Stimulated activated CD8-positive, alpha-beta memory T cell treated with anti-CD3 and anti-CD28 coated beads, Interleukin-15, amount 100 ng/mL, for 24 hours (primary cell): Measurements from ENCODE around the gene CCZ1B.
A peak's percentile ranks its signal among the peaks of the same experiment; 100 is the strongest.
"Not testable (repeated sequence)": the region's sequence is repeated elsewhere in the genome, so short reads cannot be mapped to it uniquely, and the experiment has no call there.

Experiments used
- DNase-seq: peaks from one replicate; pipeline ENCODE4 v3.0.0-alpha.2; 2020; ENCODE audit warnings: low read depth

CCZ1B gene

DNA sequence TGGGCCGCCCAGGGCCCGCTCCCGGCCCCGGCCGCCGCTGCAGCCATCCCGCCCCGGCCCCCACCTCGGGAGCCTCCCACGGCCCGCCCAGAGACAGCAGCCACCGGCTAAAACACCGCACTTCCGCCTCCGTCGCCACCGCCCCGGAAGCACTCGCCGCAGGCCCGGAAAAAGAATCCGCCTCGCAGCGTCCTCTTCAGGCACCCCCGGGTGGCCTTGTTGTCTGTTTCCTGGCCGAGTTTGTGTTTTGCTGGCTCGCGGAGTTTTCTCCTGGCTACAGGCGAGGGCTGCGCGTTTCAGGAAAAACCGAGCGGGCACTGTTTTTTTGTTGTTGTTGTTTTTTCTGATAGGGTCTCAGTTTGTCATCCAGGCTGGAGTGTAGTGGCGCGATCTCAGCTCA lies at the start of gene CCZ1B:
Gene CCZ1B, minus strand, starts transcription at position 125 of the 400 bp plus-strand sequence. Its CDS starts 78 bp downstream, at position 47.
- peak; percentile 58 for DNase-seq

DNA sequence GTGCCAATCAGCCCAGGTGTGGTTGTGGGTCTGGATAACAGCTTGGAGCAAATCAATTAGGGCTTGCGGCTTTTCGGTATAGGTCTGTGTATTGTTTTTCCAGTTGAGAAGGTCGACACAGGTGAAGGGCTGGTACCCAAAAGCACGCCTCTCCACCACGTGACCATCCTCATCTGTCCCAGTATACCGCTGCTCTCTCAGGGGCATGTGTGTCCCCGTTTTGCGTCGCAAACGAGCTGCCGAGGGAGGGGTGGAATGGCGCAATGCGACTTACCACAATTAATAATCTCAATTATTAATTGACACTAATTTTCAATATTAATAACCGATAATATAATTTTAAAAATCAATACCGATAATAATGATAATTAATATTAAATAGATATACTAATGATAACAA lies 48.9 kb upstream of the CCZ1B start:
- not testable (repeated sequence) for DNase-seq

DNA sequence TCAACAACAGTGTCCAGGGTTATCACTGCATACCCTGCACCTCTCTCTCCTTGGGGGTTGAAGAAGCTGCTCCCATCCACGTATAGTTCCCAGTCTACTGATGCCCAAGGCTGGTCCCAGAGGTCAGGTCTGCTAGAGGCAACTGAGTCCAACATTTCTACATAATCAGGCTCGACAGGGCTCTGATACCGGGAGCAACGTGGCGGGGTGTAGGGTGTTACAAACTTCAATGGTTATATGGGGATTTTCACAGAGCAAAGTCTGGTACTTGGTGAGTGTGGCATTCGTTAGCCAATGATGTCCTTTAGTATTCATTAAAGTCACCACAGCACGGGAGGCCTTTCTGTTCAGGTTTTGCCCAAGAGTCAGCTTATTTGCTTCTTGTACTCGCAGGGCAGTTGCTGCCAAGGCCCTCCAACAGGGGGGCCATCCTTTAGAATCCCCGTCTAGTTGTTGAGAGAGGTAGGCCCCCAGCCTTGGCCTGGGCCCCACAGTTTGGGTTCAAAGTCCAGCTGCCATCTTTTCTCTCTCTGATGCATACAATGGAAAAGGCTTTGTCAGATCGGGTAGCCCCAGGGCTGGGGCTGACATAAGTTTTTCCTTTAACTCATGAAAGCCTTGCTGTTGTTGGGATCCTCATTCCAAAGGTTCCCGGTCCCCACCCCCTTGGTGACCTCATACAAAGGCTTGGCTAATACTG lies 46.3 kb upstream of the CCZ1B start:
- DNase-seq: not testable (repeated sequence)

DNA sequence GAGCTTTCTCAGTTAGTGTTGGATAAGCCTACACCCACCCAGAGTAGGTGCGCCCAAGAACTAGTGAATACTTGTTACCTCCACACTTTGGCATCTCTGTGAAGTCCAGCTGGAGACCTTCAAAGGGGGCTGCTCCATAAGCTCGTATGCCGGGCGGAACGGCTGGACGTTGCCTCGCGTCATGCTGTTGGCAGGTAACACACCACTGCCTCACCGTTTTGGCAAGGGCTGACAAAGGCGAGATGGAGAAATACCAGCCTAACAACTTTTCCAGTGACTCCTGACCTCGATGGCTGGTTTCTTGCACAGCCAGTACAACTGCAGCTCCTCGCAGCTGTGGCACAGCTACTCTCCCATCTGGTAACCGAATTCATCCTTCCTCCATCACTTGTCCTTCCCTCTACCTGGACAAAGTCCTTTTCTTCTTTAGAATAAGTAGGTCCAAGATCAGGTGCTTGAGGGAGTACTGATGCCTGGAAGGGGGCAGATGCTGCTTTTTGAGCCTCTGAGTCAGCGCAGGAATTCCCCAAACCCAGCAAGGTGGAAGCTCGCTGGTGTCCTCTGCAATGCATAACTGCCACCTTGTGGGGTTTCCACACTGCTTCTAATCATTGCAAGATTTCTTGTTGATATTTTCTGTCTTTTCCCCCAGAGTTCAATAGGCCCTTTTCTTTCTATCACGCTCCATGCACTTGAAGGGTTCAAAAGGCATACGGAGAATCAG lies 45.5 kb upstream of the CCZ1B start:
- not testable (repeated sequence) for DNase-seq

DNA sequence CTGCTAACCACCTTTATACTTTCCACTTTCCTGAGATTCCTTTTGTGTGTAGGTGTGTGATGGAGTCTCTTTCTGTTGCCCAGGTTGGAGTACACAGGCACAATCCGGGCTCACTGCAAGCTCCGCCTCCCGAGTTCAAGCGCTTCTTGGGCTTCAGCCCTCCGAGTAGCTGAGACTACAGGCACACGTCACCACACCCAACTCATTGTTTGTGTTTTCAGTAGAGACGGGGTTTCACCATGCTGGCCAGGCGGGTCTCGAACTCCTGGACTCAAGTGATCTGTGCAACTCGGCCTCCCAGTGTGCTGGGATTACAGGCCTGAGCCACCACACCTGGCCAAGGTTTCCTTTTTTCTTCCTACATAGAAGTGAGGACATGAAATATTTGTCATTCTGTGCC lies 38.7 kb upstream of the CCZ1B start:
- DNase-seq: not testable (repeated sequence)

DNA sequence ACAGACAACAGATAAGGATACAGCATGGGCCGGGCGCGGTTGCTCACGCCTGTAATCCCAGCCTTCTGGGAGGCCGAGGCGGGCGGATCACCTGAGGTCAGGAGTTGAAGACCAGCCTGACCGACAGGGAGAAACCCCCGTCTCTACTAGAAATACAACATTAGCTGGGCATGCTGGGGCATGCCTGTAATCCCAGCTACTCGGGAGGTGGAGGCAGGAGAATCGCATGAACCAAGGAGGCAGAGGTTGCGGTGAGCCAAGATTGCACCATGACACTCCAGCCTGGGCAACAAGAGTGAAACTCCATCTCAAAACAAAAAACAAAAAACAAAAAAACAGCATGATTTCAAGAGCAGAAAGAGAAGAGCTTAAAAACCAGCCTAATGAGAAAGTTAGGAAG lies 38.1 kb upstream of the CCZ1B start:
- DNase-seq: not testable (repeated sequence)

DNA sequence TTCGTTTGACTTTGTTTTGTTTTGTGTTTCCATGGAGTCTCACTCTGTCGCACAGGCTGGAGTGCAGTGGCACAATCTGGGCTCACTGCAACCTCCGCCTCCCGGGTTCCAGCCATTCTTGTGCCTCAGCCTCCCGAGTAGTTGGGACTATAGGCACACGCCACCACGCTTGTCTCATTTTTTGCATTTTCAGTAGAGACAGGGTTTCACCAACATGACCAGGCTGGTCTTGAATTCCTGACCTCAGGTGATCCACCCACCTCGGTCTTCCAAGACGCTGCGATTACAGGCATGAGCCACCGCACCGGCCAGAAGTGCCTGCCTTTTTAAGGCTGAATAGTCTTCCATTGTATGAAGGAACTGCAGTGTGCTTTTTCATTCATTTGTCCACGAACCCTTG lies 36.8 kb upstream of the CCZ1B start:
- not testable (repeated sequence) for DNase-seq

DNA sequence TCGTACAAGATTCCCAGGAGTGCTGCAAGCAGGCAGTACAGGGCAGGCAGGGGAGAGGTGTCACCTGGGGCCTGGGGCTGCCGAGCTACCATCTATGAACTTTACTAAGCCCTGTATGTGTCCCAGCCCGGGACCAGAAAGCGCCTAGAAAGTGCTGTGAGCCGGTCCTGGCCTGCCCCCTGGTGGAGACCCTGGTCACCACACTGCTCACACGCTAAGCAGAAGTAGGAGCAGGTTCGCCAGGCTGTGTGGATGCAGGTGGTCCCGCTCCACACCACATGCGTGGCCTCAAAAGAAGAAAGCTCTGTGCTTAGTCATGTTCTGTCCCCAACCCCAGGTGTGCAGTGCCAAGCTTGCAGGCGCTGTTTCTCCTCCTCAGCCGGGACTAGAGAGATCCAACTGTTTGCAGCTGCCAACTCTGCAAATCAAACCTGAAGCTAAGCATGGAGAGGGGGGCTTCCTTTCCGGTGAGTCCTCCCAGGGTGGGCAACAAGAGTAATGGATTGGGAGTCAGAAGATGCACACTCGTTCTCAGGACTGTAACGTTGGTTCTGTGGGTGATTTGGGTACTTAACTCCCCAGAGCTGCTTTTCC lies 31.7 kb upstream of the CCZ1B start:
- DNase-seq: peak; percentile 55

DNA sequence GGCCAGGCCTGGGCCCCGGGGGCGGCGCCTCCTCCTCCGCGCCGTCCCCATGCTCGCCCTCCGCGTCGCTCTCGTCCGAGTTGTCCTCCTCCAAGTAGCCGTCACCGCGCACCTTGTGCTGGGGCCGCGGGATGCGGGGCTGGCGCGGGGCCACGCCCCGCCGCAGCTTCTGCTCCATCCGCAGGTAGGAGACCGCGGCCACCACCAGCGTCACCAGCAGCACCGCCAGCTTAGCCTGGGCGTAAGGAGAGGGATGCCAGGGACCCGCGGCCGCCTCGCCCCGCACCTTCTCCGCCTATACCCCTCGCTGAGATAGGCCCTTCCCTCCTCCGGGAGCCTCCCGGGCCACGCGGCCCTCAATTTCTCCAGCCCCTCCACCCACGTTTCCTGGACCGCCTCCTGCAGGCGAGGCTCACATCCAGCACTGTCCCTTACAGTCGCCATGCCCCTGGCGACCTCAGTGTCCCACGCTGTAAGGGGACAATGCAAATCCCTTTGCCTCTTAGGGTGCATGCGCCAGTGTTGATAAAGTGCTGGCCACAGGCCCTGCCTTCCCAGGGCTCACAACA lies 29.6 kb upstream of the CCZ1B start:
- not testable (repeated sequence) for DNase-seq

DNA sequence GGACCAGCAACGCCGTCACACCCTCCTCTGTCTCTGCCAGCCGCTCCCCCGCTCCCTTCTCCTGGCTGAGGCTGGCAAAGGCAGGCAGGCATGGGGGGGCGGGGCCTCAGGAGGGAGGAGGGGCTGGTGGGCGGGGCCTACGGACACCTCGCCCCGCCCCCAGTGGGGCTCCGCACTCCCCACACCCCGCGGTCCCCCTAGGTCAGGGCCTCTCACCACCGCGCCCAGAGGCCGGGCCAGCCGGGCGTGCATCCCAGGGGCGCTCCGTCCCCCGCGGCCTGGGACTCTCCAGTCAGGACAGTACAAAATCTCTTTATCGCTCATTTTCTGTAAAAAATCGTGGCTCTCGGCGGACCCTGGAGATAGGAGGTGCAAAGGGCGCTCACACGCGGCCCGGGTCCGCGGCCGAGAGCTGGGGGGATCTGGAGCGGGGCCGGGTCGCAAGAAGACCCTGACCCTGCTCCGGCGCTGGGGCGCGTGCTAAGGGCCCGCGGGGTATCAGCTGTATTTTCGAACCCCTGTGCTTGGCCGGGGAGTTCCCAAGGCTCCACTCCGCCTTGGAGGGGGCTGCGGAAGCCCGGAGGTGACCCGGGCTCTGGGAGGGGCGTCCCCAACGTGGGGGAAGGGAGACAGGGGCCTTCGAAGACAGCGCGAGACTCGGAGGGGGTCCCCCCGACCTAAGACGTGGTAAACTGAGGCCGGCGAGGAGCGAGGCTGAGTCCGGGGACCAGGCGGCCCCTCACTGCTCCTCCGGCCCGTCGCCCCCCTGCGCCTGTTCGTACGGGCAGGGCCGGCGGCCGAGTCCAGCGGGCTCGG lies 28.9 kb upstream of the CCZ1B start:
- not testable (repeated sequence) for DNase-seq

DNA sequence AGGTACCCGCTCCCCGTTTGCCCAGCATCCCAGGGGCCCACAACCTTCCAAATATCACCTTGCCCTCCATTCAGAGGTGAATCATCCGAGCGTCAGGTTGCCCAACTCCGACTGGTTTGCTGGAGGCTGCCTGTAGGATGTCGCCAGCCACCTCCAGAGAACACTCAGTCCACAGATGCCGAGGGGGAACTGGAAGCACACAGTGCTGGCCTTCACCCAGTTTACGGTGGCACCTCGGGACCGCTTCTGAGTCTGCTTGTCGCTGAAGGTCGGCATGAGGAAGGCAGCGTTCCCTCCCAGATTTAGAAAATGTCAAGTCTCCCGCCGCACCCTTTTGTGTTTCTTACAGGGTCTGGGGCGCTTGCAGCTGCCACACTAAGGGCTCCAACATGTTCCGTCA lies 27.6 kb upstream of the CCZ1B start:
- DNase-seq: not testable (repeated sequence)

DNA sequence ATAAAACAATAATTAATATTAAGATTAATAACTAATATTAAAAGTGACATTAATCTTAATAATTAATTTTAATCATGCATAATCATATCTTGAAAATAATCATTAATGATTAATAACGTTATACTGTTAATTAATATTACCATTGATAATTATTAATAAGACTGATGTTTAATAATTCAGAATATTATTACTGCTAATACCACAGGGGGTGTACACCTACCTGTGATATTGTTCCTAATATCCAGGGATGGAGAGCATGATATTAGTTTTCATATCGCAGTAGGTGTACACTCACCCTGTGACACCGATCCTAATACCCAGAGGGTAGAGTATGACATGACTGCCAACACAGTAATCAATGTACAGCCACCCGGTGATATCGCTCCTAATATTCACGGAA lies 23.1 kb upstream of the CCZ1B start:
- DNase-seq: not testable (repeated sequence)

DNA sequence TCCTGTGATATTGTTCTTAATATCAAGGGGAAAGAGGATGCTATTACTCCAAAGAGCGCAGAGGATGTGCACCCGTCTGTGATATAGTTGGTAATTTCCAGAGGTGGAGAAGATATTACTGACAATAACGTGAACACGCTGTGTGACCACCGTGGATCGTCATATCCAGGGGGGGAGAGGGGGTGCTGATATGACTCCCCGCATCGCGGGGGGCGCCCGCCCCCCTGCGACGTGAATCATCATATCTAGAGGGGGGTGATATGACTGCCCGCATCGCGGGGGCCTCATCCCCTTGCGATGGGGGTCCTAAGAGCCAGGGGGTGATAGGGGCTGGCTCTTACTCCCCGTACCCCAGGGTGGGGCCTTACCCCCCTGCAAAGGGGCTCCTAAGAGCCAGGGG lies 21.7 kb upstream of the CCZ1B start:
- not testable (repeated sequence) for DNase-seq

DNA sequence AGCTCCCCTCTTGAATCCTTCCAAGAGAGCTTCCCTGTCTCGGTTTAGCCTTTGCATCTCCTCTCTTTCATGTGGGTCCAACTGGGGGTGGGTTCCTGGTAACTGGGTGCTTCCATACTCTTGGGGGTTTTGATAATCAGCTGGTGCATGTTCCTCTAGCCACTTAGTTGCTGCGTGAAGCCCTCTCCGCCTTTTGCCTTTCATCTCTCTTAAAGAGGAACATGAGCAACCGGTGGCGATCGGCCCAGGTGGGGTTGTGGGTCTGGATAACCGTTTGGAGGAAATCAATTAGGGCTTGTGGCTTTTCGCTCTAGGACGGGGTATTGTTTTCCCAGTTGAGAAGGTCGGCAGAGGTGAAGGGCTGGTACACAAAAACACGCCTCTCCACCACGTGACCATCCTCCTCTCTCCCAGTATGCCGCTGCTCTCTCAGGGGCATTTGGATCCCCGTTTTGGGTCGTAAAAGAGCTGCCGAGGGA lies 19.9 kb upstream of the CCZ1B start:
- DNase-seq: not testable (repeated sequence)

DNA sequence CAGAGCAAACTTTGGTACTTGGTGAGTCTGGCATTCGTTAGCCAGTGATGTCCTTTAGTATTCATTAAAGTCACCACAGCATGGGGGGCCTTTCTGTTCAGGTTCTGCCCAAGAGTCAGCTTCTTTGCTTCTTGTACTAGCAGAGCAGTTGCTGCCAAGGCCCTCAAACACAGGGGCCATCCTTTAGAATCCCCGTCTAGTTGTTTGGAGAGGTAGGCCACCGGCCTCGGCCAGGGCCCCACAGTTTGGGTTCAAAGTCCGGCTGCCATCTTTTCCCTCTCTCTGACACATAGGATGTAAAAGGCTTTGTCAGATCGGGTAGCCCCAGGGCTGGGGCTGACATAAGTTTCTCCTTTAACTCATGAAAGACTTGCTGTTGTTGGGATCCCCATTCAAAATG lies 17.6 kb upstream of the CCZ1B start:
- DNase-seq: not testable (repeated sequence)

DNA sequence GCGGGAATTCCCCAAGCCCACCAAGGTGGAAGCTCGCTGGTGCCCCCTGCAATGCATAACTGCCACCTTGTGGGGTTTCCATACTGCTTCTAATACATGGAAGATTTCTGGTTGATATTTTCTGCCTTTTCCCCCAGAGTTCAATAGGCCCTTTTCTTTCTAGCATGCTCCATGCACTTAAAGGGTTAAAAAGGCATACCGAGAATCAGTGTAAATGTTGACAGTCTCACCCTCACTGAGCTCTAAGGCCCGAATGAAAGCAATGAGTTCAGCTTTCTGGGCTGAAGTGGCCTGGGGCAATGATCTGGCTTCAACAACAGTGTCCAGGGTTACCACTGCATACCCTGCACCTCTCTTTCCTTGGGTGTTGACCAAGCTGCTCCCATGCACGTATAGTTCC lies 17.0 kb upstream of the CCZ1B start:
- not testable (repeated sequence) for DNase-seq

DNA sequence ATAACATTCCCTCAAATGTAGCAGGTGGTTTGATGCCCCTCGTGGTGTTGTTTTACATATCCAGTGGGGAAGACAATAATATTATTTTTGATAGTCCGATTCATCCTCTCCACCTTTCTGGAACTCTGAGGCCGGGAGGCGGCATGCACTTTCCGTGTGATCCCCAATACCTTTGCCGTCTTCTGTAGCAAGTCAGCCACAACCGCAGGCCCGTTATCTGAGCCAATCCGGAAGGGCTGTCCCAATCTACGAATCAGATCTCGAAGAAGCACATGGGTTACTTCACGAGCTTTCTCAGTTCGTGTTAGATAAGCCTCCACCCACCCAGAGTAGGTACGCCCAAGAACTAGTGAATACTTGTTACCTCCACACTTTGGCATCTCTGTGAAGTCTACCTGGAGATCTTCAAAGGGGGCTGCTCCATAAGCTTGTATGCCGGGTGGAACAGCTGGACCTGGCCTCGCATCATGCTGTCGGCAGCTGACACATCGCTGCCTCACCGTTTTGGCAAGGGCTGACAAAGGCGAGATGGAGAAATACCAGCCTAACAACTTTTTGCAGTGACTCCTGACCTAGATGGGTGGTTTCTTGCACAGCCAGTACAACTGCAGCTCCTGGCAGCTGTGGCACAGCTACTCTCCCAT lies 16.3 kb upstream of the CCZ1B start:
- not testable (repeated sequence) for DNase-seq

DNA sequence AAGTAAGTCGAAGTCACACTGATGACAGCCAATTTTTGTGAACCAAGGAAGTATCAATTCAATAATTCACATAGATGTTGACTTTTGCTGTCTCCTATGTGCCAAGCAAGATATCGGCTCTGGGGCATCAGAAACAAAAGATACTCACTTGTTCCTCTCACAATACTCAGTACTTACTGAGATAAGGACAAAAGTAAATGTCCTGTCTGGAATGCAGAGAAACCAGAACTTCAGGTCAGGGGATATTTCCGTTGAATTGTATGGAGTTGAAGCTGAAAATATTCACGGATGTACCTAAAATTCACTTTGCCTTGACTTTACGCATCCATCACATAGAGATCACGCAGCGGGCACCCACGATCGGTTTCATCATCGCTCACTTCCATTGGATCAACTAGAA lies 11.0 kb upstream of the CCZ1B start:
- DNase-seq: not testable (repeated sequence)

DNA sequence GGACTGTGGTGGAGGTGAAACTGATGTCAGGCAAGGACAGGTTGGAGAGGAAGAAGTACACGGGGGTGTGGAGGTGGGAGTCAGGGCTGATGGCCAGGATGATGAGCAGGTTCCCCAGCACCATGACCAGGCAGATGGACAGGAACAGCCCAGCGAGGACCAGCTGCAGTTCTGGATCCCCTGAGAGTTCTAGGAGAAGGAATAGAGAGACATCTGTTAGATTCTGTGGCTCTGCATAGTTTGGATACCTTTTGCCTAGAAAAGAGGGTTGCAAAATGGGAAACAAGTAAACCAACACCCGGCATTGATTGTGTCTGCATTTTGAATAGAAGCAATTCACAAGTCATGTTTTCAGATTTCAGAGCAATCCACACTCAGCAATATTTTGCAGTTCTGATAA lies 9.4 kb upstream of the CCZ1B start:
- DNase-seq: not testable (repeated sequence)

DNA sequence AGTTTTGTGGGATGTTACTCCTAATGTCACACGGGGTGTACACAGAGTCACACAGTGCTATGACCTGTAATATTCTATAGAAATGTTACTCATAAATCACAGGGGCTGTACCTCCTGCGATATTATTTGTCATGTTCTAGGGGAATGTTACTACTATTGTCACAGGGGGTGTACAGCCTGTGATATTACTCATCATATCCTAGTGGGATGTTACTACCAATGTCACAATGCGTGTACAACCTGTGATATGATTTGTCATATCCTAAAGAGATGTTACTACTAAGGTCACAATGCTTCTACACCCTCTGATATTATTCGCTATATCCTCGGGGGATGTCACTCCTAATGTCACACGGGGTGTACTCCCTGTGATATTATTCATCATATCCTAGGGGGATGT lies 7.6 kb upstream of the CCZ1B start:
- no peak for DNase-seq

DNA sequence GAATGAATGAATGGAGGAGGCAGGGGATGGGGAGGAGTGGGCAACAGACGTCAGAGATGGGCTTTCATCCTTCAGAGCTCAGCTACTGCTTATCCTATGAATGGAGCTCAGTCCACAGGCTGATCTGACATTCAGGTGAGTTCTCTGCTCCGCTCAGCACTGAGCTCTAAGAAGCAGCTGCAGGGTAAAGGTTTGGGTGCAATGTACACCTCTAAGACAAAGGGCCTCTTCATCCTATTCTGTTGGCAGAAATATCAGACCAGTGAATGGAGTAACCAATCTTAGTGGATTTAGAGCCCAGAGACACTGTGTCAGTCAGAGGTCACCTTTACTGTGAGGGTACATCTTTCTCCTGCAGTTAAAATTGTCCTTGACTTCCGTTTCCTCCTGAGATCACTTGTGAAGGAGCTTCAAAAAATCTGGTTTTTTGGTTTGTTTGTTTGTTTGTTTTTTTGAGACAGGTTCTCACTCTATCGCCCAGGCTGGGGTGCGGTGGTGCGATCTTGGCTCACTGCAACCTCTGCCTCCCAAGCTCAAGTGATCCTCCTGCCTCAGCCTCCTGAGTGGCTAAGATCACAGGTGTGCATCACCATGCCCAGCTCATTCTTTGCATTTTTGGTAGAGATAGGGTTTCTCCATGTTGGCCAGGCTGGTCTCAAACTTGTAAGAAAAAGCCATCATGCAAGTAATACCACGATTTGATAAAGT lies 5.1 kb upstream of the CCZ1B start:
- no peak for DNase-seq
